Measurements from ENCODE around the gene NISCH. TPM values are rescaled to one million over a fixed set of nuclear protein-coding genes. Genes with fewer than 3 reads are reported as not detected.

Gene NISCH
- total and polyA plus RNA-seq, 12 donors, result 24.0 to 56.3 (median 41.9) TPM

GRCh38 chr3:52438579-52439425 lies 16.6 kb upstream of the NISCH start:
- DNase-seq (no peak), ATAC-seq (no peak)
- no peaks in the 10 kb centered on the region for H3K27me3 ChIP-seq
- H3K36me3 ChIP-seq, result peaks cover 0 to 9% (median 0%) of the 10 kb centered on the region in 9 donors
- peaks cover 11 to 55% (median 27%) of the 10 kb centered on the region in 9 donors for H3K4me1 ChIP-seq
- no peak overlapping the region for H3K4me3 ChIP-seq
- TF ChIP-seq CTCF (IDR thresholded peaks at IDR 0.05), result no peak
- H3K9me3 ChIP-seq, result no peaks in the 10 kb centered on the region
- WGBS, 2 donors, result 94% methylated on average over 9 of the region's 9 CpGs
- intact Hi-C loops (cut with DNase I), result no loop called here
- peak overlapping the region in 4 of 10 donors; percentile 7 to 35 (median 23) for H3K27ac ChIP-seq

- H3K4me1 ChIP-seq, result peaks cover 4 to 47% (median 19%) of the 10 kb centered on the region in 9 donors
- H3K27me3 ChIP-seq, result no peaks in the 10 kb centered on the region
- DNase-seq, result no peak
- 95 to 96% methylated on average over 16 of the region's 16 CpGs for WGBS, 2 donors
- intact Hi-C loops (cut with DNase I), result no loop called here
- no peak for ATAC-seq
- H3K27ac ChIP-seq, result peak overlapping the region in 1 of 10 donors; percentile 35
- H3K4me3 ChIP-seq, result no peak overlapping the region
- TF ChIP-seq CTCF (IDR thresholded peaks at IDR 0.05), result no peak
- no peaks in the 10 kb centered on the region for H3K9me3 ChIP-seq
- H3K36me3 ChIP-seq, result peaks cover 0 to 9% (median 0%) of the 10 kb centered on the region in 9 donors
Observed at GRCh38 chr3:52439426-52440248, 15.8 kb upstream of the NISCH start.

- WGBS, 2 donors, result 93 to 96% methylated on average over 12 of the region's 12 CpGs
- H3K36me3 ChIP-seq, result peaks cover 0 to 9% (median 0%) of the 10 kb centered on the region in 9 donors
- TF ChIP-seq CTCF (IDR thresholded peaks at IDR 0.05), result no peak
- H3K4me3 ChIP-seq, result peak overlapping the region in 1 of 10 donors; percentile 11
- H3K27me3 ChIP-seq, result no peaks in the 10 kb centered on the region
- ATAC-seq (no peak), DNase-seq (no peak)
- H3K9me3 ChIP-seq, result no peaks in the 10 kb centered on the region
- intact Hi-C loops (cut with DNase I), result no loop called here
- H3K27ac ChIP-seq, result no peak overlapping the region
- peaks cover 0 to 47% (median 21%) of the 10 kb centered on the region in 9 donors for H3K4me1 ChIP-seq
Observed at GRCh38 chr3:52440249-52440551, 15.2 kb upstream of the NISCH start.

- Histone ChIP-seq H3K4me3 (peak overlapping the region in 2 of 10 donors; percentile 8 to 42), H3K27ac (no peak overlapping the region), H3K36me3 (peaks cover 0 to 9% (median 0%) of the 10 kb centered on the region in 9 donors), H3K4me1 (peaks cover 0 to 47% (median 21%) of the 10 kb centered on the region in 9 donors), H3K27me3 (no peaks in the 10 kb centered on the region), H3K9me3 (no peaks in the 10 kb centered on the region)
- no peak for TF ChIP-seq CTCF (IDR thresholded peaks at IDR 0.05)
- DNase-seq (no peak), ATAC-seq (no peak)
- intact Hi-C loops (cut with DNase I), result no loop called here
- WGBS, 2 donors, result 96 to 98% methylated on average over 14 of the region's 14 CpGs
Observed at GRCh38 chr3:52440671-52441070, 14.7 kb upstream of the NISCH start.

All from heart right ventricle (tissue), 16 donors.